GF-D8 (cell line): ENCODE data around the gene LGR4.

Source experiments
- DNase-seq: peaks from one replicate; lab custom pipeline; 2025; lab: John Stamatoyannopoulos, UW

The LGR4 gene

DNA sequence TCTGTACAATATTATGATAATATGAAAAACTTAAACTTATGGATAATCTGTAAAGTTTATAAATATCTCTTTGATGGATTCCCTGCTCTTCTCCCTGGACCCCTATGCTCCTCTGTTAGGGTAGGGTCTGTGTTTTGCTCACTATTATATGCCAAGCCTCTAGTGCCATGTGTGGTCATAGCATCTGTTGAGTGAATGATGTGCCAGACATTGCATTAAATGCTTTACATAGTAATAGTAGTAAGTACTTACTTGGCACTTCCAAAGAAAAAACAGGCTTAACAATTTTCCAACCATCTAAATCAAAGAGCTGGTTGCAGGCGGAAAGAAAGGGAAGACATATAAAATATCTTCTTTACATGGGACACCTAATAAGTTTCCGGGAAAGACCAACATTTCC lies 46.8 kb downstream of the LGR4 start:
- no peak for DNase-seq

DNA sequence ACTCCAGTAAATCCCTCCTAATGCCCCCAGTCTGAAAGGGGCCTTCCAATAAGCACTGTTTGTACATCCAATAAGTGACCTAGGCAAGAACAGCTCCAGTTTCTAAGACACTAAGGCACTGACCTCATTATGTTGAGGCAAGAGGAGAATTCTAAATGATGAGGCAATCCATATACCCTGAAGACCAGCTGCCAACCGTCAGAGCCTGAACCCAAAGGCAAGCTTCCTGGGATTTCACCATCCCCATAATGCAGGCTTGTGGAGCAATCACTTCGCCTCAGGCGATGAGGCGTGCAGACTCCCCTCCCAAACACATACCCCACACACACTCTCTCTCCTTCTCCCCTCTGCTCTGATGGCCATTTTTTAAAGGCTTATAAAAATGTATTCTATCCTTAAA lies 49.5 kb downstream of the LGR4 start:
- DNase-seq: peak; percentile 95

DNA sequence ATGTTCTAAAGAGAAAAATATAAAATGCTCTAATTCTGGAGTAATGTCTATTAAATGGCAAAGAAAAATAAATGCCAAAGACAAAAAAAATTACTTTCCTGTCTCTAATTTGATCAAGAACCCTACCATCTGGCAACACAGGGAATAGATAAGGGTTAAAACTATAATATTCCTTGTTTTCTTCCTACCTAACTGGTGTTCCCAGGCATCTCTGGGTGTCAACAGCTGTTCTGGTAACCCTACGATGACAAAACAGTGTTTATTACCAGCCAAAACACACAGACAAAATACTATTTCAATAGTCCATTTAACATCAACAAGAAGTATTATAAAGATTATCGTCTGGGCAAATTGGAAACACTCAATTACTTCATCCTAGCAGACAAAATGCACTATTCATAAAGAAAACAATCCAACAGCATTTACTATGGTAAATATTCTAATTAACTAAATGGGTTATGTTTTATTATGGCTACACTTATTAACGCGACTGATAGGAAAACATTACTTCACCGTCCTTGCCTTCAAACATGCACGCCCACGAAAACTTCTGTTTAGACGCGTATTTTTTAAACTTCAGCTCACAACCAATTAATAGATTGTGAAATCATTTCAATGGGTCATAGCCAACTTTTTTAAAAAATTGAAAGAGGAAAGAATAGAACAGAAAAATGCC lies 50.6 kb downstream of the LGR4 start:
- no peak for DNase-seq

DNA sequence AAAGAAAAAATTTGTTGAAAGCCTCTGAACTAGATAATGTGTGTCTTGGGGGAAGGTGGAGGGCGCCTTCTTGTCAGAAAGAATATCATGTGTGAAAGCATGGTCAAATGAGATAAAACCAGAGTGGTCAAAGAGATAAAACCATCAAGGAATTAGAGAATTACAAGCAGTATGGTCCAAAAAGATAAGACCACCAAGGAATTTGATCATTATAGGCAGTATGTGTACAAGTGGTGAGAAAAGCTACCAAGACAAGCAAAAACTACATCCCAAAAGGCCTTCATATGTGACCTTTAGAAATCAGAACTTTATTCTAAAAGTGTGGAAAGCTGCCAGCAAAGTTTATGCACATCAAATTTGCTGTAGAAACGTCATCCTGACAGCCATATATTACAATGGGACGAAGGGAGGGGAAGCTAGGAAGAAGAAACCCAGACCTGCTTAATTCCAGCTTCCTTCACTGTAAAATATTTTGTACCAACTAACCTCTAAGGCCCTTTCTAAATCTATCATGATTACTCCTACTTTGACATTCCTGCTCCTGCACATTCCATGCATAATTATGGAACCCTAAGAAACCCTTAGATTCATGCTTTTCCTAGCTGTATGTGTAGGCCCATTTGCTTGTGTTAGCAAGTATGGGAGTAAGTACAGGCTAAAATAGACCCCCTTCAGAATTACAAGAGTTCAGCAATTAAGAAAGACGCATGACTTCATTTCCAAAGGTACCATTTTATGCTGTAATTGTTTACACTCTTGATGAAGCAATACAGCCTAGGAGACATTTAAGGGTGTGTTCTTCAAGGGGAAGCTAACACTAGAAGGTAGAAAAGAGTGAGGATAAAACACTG lies 51.6 kb downstream of the LGR4 start:
- no peak for DNase-seq

DNA sequence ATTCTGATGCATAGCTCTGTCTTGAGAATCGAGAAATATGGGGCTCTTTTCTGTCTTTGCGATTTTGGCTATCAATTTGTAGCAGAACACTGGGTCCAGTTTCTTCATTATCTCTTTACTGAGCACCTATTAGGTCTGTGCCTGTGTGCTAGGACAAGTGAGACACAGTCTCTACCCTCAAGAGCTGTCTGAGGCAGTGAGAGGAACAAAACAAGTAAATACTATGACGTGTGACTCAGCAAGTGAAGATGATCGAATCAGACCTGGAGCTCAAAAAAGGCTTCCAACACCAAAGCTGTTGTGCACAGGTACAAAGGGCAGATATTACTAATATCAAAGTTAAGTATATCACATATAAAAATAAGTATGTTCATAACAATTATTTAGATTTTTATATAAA lies 52.4 kb downstream of the LGR4 start:
- DNase-seq: no peak

DNA sequence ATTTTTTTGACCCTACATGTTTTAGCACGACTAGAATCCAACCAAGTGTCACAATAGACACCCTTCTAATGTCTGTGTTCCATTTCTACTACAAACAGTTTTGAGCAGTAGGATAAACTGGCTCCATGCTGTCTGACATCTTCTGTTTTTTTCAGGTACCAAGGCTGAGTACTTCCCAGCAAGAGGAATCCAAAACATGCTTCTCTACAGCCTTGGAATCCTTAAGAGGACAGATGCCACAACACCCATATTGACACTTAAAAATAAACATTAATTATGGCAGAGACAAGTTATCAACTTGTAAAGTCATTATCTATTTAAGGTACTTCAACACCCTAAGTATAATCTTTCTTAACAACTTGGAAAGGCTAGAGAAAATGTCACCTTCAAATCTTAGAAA lies 54.2 kb downstream of the LGR4 start:
- DNase-seq: no peak

DNA sequence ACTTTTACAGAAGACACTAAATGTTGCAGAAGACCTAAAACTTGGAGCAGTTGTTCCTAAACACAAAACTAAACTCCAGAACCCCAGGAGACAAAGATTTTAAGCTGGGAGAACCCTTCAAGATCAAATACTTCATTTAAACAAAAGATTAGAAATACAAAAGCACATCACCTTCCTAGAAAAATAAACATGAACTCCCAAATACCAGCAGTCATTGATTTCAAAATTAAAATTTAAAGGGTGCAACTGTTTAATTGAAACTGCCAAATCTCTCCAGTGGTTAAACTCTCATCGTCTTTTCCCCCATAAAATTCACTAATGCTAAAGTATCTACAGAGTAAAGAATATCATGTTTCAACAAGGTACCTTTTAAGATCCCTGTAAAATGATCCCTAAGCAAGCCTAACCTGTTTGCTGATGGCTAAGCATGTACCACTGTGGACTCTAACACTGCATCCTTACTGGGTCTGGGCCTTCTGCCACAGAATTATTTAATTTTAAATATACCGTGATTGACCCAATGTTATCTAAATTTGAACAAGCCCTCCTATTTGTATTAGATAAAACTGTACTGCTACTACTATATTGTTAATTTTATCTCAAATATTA lies 55.9 kb downstream of the LGR4 start:
- DNase-seq: no peak

DNA sequence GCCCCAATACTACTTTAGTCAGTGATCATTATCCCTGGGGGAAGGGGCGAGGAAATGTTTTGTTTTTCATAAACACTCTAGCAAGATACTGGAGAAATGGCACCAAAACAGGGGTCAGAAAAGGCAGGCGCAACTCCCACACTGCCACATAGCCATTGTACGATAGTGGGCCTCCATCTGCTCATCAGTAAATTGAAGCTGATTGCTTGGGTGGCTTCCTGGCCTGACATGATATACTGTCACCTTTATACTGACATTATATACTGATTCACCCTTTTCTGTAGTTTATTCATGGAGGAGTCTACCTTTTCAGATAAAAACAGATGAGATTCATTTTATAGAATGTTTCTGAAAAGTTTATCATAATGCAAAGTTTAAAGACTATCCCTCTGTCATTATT lies 57.9 kb downstream of the LGR4 start:
- no peak for DNase-seq

DNA sequence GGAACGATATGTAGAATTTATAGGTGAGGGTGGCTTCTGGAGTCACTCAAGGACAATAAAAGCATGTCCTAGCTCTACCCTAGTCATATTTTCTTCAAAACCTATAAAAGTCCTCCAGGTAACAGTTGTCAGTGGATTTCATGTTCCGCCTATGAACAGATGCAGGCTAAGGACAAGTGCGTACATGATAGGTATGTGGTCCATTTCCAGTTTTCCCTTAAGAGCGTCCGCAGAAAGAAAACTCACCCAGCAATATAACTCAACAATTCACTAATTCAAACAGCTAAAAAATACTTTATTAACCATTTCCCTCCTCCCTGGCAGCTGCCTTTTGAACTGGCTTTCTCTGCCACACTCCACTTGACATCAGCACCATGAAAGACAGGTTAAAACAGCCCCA lies 59.4 kb downstream of the LGR4 start:
- no peak for DNase-seq

DNA sequence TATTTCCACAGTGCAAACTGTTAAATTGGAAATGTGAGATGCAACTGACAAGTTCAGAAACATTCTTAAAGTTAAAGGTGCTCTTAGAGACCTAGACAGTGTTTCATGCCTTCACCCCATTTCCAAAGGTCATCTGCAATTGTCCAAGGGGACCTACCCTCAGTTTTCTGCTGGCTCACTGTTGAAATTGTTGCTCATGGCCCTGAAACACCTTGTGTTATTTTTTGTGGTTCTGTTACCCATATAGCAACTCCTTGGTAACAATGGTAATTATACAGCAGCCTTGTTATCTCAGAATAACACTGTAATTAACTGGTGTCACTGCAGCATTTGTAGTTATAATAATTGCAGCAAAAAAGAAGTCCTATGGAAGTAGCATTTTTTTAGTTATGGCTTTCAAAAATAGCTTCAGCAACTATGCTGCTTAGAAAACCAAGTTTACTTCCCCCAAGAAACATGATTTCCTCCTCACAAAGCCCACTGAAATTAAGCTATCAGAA lies 60.3 kb downstream of the LGR4 start:
- no peak for DNase-seq

DNA sequence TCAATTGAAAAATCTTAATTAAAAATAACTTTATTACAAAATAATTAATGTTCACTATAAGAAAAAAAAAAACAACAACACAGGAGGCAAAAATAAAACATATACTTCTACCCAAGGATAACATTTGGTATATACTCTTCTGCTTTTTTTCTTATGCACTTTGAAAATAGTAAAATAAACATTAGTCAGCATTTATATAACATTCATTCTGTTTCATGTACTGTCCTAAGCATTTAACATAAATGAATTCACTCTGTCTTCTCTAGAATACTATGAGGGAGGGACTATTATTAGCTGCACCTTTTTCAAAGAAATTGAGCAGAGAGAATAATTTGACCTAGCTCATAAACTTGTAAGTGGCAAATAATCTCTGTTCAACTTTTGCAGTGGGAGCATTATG lies 61.3 kb downstream of the LGR4 start:
- no peak for DNase-seq

DNA sequence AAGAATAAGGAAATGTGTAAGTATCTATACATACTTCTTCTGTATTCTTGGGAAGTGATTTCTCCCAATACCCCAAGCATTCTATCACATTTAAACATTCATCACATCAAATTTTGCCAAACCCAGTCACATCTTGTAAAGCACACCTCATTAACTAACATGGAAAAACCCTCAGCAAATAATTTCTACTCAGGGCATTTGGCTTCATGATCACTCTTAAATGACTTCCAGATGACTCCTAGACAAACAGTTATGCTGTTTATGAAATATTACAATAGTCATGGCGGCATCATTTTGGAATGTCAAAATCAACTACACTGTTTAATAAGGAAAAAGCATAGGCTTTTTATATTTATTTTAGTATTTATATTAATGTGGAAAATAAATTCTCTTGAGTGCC lies 62.3 kb downstream of the LGR4 start:
- no peak for DNase-seq

DNA sequence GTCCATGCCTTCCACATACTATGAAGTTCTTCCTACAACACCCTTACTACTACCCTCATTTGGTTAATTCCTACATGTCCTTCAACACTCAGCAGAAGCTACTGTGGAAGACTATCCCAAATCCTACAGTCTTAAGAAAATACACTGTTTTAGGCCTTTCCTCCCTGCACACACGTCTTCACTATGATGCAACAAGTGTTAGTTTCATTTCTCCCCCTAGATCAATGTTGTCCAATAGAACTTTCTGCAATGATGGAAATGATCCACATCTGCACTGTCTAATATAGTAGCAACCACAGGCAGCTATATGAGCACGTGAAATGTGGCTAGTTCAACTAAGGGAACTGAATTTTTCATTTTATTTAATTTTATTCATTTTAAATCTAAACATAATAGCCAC lies 62.8 kb downstream of the LGR4 start:
- no peak for DNase-seq

DNA sequence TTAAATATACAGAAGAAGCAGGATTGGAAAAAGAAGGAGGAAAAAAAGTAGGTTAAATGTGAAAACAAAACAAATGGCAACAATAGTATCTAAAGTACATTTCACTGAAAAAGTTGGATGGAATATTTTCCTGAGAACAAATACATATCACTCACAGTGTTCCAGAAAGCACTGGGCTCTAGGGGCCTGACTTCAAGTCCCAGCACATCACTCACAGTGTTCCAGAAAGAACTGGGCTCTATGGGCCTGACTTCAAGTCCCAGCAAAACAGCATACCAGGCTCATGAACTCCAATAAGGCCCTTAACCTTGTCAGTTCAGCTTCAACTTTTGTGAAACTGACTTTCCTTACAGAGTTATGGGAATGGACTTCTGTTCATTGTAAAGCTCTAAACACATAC lies 63.5 kb downstream of the LGR4 start:
- no peak for DNase-seq

DNA sequence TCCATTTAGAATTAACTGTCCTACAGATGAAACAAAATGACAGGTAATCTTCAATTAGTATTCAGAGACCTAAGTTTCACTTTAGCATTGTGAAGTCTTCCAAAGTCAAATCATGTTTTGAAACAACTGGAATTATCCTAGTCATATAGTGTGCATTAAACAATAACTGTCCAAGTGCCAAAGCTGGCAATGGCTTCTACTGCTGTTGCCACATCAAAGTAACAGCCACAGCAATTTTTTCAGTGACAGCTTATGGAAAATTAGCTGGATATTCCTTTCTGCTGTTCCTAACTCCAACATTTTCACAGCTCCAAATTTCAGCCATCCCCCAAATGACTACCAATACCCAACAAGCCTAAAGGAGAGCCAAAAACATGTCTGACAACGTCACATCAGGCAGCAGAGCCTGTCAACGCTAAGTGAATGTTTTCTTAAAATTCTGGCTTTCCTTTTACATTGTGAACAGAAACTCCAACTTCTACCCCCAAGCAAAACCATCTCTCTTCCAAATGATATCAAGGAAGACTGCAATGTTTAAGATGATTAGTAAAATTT lies 64.3 kb downstream of the LGR4 start:
- DNase-seq: no peak

DNA sequence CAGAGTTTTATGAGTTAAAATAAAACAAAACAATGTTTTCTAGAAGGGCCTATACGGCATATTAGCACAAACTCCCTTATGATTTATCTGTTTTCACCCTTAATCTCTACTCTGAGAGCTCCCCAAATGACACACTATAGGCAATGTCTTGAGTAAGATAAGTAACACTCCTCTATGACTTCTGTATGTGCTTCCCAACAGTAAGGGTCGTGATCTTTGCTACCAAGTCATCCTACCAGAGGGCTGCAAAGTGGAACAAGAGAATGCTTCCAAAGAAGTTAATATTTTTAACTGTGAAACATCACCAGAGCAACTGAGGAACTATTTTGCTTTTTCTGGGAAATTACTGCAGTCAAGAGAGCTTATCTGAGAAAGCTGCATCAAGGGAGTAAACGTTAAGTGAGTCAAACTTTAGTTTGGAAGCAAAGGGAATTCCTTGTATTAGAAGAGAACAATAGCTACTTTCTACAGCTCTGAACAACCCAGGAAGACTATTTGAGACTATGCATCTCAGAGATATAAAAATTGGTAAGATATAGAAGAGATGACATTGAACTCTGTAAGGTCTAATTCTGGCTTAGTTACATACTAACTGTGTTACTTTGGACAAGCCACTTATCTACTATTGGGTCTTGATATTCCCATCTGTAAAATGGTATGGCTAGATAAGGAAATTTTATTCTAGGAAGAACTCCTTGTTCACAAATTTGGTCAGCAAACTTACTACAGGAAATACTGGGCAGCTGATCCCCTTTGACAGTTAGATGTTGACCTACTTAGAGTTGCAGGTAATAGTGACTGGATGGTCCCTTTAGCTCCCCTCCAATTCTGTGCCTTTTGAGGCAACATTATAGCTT lies 65.9 kb downstream of the LGR4 start:
- no peak for DNase-seq

DNA sequence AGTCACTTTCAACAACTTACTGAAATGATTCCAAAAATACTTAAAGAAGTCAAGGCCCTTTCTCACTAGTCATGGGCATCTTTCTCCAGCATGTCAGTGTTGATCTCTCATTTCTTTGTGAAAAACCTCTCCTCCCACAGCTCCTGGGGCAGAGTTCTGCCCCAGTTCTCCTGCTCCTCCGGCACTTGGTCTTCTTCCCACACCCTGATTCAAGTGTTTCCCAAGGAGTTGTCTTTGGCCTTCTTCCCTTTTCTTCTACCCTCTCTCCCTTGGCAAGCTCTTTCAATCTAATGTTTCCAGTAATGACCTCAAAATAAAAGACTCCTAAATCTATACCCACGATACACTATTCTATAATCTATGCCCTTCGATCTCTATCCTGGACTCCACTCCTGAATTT lies 67.5 kb downstream of the LGR4 start:
- DNase-seq: no peak

DNA sequence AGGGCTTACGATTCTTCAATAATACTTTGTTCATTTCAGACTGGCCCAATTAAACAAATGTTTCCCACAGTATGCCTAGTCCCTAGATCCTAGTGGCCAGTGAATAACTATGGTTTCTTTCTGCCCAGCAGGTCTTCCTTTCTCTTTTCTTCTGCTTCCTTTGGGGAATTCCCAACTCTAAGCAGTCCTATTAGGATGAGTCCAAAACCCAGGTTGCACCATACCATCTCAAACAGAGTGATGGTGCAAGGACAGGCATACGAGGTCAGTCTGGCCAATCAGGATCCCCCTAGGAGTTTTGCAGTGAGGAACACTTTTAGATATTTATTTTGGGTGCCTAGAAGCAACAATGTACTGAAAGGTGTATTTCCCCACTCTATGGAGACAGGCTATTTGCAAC lies 68.2 kb downstream of the LGR4 start:
- DNase-seq: no peak

DNA sequence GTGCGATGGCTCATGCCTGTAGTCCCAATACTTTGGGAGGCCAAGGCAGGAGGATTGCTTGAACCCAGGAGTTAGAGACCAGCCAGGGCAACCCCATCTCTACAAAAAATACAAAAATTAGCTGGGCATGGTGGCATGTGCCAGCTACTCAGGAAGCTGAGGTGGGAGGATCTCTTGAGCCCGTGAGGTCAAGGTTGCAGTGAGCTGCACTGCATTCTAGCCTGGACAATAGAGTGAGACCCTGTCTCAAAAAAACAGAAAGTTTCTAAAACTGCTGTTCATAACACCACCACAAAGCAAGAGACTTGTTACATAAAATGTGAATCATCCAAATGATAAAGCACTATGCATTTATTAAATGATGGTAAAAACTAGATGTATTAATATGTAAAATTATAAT lies 69.4 kb downstream of the LGR4 start:
- DNase-seq: no peak

DNA sequence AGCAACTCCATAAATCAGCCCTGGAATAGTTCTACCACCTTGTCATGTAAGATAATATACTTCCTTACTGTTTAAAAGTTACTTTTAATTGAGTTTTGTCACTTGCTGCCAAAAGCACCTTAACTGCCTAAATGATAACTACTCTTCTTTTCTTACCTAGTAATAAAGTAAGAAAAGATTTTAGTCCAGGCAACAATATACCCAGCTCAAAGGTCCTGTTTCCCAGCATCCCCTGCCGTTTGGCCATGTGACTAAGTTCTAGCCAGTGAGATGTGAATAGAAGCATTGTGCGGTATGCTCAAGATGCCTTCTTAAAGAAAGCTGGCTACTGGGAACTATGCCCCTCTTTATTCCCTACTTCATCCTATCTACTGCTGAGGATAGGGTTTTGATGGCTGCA lies 70.1 kb downstream of the LGR4 start:
- no peak for DNase-seq

DNA sequence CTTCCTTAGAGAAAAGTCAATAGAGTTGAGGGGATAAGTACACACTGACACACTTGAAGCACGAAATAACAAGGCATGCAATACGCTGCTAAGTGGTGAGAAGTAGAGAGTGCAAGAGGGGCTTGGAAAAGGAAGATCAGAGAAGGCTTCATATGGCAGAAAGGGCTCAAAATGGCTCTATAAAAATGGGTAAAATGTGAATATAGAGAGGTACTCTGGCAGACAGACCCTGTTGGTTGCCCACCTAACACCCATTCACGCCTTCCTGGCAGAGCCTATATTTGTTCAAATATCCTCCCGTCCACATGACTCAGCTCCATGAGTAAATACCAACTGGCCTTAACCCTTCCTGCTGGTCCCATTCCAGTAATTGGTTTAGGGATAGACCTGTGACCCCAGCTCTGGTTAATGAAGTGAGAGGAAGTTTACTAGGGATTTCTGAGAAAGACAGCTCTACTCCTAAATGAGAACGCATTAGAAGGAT lies 70.7 kb downstream of the LGR4 start:
- DNase-seq: no peak
